Chondrocyte (in vitro differentiated cells): Measurements from ENCODE around the gene UACA. TPM values are rescaled to one million over a fixed set of nuclear protein-coding genes. Genes with fewer than 3 reads are reported as not detected.

ENCODE experiments used
- DNase-seq: peaks from one replicate; pipeline ENCODE4 v3.0.0; 2021; ENCODE audit warnings: mixed read lengths, low spot score
- H3K27ac Mint-ChIP-seq: one replicate; pipeline ENCODE4 v1.8.0; 2021; ENCODE audit warnings: mild to moderate bottlenecking, moderate library complexity, mixed read lengths; ENCODE audit not compliant: unreplicated experiment
- H3K27me3 Mint-ChIP-seq: 2 replicates; pipeline ENCODE4 v1.8.0; 2021; ENCODE audit warnings: low read depth, mixed read lengths
- H3K36me3 Mint-ChIP-seq: 2 replicates; pipeline ENCODE4 v1.8.0; 2021; ENCODE audit warnings: low read depth, mixed read lengths
- H3K4me1 Mint-ChIP-seq: 2 replicates; pipeline ENCODE4 v1.8.0; 2021; ENCODE audit warnings: low read depth, mild to moderate bottlenecking, mixed read lengths
- H3K4me3 Mint-ChIP-seq: one replicate; pipeline ENCODE4 v1.8.0; 2021; ENCODE audit warnings: mild to moderate bottlenecking, moderate library complexity, mixed read lengths; ENCODE audit not compliant: unreplicated experiment
- H3K9me3 Mint-ChIP-seq: 2 replicates; pipeline ENCODE4 v1.8.0; 2021; ENCODE audit warnings: low read depth, mixed read lengths
- CTCF ChIP-seq: fragments of 200-600 bp; sonication (generic); IDR thresholded peaks from 2 replicates; pipeline ENCODE4 v1.5.0; 2021; ENCODE audit warnings: antibody characterized with exemption, mild to moderate bottlenecking, moderate library complexity
- total RNA-seq: library from RNA; stranded (reverse); gene quantifications from 3 replicates; pipeline ENCODE4 v1.2.1, GENCODE V29; 2021

The UACA gene
- total RNA-seq, 1 donor from 2014 or later = 249 TPM

GRCh38 chr15:70704166-70704565 is 59.2 kb downstream of the UACA start:
- H3K27ac Mint-ChIP-seq = peak overlapping the region; percentile 96
- H3K4me1 Mint-ChIP-seq = peaks cover 74% of the 10 kb centered on the region
- no peaks in the 10 kb centered on the region for H3K27me3 Mint-ChIP-seq
- H3K4me3 Mint-ChIP-seq = no peak overlapping the region
- H3K36me3 Mint-ChIP-seq = peaks cover 8% of the 10 kb centered on the region
- DNase-seq = no peak
- TF ChIP-seq CTCF = no peak
- peaks cover 2% of the 10 kb centered on the region for H3K9me3 Mint-ChIP-seq

GRCh38 chr15:70703096-70703878 is 60.1 kb downstream of the UACA start:
- TF ChIP-seq CTCF = no peak
- Mint-ChIP-seq H3K4me1 (peaks cover 79% of the 10 kb centered on the region), H3K4me3 (peak overlapping the region; percentile 65), H3K36me3 (peaks cover 8% of the 10 kb centered on the region), H3K9me3 (peaks cover 2% of the 10 kb centered on the region), H3K27ac (peak overlapping the region; percentile 96), H3K27me3 (no peaks in the 10 kb centered on the region)
- DNase-seq = no peak

GRCh38 chr15:70702584-70702983 is 60.8 kb downstream of the UACA start:
- H3K27me3 Mint-ChIP-seq = no peaks in the 10 kb centered on the region
- H3K4me1 Mint-ChIP-seq = peaks cover 82% of the 10 kb centered on the region
- no peak for DNase-seq
- H3K36me3 Mint-ChIP-seq = peaks cover 7% of the 10 kb centered on the region
- H3K4me3 Mint-ChIP-seq = peak overlapping the region; percentile 65
- TF ChIP-seq CTCF = no peak
- H3K9me3 Mint-ChIP-seq = peaks cover 2% of the 10 kb centered on the region
- H3K27ac Mint-ChIP-seq = peak overlapping the region; percentile 96

- Mint-ChIP-seq H3K36me3 (peaks cover 6% of the 10 kb centered on the region), H3K4me1 (peaks cover 84% of the 10 kb centered on the region), H3K27ac (peak overlapping the region; percentile 96), H3K9me3 (no peaks in the 10 kb centered on the region), H3K27me3 (no peaks in the 10 kb centered on the region), H3K4me3 (peak overlapping the region; percentile 65)
- no peak for TF ChIP-seq CTCF
- no peak for DNase-seq
Observed at GRCh38 chr15:70701891-70702568, 61.3 kb downstream of the UACA start.

- Mint-ChIP-seq H3K4me3 (peak overlapping the region; percentile 65), H3K27me3 (no peaks in the 10 kb centered on the region), H3K4me1 (peaks cover 88% of the 10 kb centered on the region), H3K9me3 (no peaks in the 10 kb centered on the region), H3K27ac (peak overlapping the region; percentile 96), H3K36me3 (peaks cover 10% of the 10 kb centered on the region)
- no peak for DNase-seq
- no peak for TF ChIP-seq CTCF
Observed at GRCh38 chr15:70701171-70701570, 62.2 kb downstream of the UACA start.
